ENCODE results near the gene KNDC1. TPM values are rescaled to one million over a fixed set of nuclear protein-coding genes. Genes with fewer than 3 reads are reported as not detected.
"Not testable (repeated sequence)": the region's sequence is repeated elsewhere in the genome, so short reads cannot be mapped to it uniquely, and the experiment has no call there.

KNDC1 gene
- total RNA-seq, 1 donor from 2014 or later: 4.8 TPM

DNA sequence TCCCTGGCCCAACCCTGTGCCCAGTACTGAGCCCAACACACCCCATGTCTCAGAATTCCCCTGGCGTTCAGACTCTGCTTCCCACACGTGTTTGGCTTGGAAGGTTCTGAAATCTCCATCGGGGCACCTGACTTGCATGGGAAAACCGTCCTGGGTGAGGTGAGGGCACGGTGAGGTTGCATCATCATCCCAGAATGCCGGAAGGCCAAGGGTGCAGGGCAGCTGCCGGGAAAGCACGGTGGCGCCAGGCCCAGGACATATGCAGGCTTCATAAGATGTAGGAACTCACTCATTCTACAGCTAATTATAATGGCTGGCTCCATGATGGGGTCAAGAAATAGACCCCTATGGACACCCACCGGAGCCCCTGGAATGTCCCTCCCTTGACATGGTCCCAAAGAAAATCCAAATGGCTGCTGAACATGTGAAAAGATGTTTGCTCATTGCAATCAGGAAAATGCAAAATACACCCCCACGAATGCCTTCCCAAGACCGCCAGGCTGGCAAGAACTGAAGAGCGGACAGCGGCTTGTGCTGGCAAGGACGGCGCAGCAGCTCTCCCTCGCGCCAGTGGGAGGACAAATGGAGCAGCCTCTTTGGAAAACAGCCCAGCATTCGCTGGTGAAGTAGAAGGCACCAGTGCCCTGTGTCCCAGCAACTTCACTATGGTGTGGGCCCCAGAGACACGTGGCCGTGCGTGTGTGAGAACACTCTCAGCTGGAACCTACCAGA is 2.3 kb downstream of the KNDC1 start:
- no peak for DNase-seq (ENCODE audit: low spot score)

DNA sequence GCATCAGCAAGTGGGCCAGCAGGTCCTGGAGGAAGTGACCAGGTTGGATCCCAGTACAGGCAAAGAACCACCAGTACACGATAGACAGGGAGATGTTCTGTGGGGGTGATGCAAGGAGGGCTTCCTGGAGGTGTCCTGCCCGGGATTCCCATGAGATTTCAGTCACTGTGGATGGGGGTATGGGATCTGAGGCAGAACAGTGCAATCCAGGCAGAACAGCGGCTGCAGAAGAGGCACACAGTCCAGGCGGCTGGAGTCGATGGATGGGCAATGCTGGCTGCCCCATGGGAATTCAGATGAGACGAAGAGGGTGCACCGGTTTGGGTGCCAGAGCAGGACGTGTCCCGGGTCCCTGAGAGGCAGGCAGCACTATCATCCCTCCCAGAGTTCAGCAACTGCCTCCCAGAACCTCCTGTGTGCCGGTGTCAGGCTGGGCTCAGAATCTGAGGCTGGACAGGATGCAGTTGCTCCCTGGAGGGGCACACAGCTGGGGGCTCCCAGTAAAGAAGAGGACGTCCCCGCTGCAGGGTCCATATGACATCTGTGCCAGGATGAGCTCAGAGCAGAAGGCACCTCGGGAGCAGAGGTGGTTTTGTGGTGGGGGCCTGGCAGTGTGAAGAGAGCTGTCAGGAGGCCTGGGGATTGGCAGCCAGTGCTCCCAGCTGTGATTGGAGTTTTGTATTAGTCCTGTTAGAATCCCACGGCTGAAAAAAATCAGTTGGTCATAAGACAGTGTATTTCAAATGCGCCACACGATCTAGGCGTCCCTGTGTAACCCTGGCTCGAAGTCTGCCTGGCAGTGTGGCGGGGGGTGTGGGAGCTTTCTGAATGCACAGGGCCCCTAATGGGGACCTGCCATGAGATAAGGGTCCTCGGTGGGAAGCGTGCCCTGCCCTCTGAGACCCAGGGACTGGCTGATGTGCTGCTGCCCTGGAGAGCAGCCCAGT is 3.2 kb downstream of the KNDC1 start:
- DNase-seq (ENCODE audit: low spot score): no peak

DNA sequence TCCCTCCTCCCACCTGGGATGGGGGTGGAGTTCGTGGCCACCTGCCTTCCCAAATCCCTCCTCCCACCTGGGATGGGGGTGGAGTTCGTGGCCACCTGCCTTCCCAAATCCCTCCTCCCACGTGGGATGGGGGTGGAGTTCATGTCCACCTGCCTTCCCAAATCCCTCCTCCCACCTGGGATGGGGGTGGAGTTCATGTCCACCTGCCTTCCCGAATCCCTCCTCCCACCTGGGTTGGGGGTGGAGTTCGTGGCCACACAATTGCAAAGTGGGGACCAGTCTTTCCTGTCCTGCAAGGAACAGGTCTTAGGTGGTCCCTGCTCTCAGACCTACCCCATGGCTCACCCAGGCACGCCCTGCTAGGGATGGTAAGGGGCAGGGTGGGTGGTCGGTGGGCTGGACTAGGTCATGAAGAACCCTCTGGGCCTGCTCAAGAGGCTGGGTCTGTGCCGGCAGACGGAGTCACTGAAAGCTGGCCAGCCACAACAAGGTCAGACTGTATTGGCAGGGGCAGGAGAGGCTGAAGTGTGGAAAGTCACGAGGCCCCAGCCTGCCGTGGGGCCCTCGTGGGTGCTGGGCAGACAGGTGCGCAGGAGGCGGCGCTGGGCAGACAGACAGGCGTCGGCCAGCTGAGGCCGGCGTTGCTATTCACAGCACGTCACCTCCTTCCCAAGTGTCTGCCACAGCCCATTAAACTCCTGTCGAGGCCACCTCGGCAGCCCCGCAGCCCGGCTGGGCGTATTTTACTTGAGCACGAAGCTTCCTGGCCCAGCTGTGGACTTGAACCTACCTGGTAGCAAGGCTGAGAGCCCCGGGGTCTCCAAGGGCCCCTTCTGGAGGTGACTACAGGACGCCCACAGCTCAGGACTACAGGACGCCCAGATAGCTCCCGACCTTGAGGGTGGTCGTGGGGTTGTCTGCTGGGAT is 4.1 kb downstream of the KNDC1 start:
- no peak for DNase-seq (ENCODE audit: low spot score)

DNA sequence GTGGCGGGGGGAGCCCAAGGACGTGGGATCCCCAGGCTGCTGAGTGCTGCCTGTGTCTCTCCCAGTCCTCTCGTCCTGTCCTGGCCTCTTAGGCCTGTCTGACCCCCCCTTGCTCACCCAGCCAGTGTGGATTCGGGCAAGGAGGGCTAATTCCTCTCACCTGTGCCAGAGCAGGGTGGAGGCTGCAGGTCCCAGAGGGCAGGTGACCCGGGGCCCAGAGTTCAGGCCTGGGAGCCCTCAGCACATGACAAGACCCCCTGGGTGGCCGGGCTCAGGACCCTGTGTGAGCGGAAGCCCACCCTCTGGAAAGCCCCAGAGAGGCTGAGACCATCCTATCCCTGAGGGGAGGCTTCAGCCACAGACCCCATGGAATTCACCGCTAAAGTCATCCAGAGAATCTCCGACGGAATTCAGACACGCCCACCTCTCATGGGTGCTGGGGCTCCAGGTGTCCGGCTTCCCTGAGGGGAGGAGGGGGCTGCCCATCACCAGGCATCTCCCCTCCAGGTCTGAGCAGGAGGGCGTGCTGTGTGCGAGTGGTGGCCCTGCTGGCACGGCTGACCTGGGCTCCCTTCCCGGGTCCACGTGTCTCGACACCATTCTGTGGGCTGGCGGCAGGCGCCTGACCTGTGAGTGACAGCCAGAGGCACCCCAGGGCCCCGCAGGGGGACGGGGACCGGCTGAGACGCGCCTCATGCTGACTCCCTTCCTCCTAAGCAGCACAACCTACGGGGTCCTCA is 5.0 kb downstream of the KNDC1 start:
- no peak for DNase-seq (ENCODE audit: low spot score)

DNA sequence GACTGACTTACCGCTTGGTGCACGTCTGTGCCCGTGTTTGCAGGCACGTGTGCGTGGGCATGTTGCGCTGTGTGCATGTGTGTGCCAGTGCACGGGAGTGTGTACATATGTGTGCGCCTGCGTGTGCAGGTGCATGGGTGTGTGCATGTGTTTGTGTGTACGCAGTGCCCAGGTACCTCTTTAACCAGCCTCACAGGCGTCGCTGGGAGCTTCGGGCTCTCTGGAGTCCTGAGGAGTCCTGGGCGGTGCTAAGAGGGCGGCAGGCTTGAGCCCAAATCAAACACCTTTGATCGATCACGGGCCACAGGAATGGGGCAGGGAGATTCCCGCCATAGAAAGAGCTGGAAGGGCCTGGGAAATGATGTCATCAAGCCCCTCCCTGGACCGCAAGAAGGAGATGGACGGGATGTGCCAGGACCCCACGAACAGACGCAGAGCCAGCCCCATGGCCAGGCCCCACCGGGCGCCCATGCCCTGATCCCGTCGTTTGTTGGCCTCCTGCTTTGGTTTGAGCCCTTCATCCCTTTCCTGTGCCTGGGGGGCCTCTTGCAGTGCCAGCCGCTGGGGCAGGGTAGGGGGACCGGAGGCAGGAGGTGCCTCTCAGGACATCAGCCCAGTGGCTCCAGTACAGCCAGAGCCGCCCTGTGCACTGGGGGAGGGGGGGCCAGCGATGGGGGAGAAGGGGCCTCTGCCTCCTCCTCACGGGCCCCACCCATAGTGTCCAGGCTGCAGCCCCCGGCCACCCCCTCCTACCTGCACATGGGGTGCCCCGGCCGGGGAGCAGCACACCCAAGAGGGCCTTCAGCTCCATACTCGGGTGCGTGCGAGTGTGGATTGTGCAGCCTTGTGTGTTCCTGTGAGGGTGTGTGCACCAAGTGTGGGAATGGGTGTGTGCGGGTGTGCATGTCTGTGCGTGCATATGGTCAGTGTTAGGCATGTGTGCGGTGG is 5.8 kb downstream of the KNDC1 start:
- DNase-seq (ENCODE audit: low spot score): no peak

DNA sequence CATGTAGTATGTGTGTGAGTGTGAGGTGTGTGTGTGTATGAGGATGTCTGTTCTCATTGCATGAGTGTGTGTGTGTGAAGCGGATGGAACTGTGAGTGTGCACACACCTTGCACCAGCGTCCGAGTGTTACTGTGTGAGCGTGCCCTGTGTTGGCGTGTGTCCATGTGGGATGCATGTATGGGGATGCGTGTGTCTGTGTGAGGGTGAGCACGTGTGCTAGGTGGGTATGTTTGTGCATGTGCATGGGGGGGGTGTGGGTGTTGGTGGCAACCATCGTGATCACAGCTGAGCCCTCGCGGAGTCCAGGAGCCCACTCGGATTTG is 6.4 kb downstream of the KNDC1 start:
- DNase-seq (ENCODE audit: low spot score): no peak

DNA sequence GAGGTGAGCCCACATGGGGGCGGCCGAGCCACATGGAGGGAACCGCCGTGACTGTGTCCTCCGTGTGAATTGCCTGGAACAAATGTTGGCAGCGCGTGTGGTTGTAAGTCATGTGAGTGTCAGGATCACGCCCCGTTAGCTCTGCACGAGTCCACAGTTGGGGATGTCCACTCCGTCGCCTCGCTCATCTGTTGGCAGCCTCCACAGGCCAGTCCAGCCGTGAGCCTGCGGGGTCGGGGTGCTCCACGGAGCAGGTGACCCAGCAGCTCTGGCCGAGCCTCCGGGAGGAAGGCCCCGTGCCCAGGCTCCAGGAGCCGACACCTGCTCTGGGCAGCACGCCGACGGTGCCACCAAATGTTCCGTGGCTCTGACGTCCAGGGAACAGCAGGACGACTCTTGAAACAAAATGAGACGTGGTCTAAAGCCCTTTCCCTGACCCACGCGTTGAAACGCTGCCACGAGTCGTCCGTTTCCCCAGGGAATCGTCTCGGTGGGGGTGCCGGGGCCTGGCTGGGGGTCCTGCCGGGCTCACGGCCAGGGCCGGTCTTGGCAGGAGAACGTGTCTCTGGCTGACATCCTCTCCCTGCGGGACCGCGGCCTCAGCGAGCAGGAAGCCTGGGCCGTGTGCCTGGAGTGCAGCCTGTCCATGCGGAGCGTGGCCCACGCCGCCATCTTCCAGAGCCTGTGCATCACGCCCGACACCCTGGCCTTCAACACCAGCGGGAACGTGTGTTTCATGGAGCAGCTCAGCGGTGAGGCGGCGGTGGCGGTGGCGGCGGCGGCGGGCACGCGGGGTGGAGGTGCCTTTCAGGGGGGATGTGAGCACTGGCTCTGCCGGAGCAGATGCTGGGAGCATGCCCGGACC is 7.0 kb downstream of the KNDC1 start:
- no peak for DNase-seq (ENCODE audit: low spot score)

DNA sequence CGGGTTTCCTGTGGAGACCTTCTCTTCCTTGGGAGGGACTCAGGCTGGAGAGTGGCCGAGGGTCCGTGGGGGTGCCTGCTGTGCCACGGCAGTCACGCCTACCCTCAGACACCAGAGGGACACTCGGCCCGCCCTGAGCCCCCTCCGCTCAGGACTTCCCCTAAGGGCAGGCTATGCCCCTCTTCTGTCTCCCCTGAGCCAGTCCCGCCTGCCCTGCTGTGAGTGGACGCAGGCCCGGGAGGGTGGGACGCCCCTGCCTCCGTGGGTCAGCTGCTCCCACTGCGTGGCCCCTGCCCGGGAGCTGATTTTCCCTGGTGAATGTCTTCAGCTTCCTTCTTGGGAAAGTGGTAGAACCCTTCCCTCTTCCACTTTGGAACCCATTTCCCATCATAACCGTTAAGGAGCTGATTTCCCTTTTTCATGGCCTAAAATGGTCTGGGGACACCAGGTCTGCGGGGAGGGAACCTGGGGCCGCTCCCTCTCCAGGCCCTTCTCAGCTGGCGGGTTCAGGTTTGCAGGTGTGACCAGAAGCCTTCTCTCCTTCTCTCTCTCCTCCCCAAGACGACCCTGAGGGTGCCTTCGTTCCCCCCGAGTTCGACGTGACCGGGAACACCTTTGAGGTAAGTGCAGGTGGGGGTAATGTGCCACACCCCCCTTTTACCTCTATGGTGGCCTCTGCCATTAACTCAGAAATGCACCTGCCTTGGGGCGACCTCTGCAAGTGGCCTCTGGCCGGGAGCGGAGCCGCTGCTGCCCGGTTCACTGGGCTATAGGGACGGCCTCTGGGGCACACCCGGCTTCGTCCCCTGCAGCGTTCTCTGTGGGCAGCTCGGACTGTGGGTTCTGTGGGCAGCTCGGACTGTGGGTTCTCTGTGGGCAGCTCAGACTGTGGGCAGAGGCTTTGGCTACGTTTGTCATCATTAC is 7.9 kb downstream of the KNDC1 start:
- no peak for DNase-seq (ENCODE audit: low spot score)

DNA sequence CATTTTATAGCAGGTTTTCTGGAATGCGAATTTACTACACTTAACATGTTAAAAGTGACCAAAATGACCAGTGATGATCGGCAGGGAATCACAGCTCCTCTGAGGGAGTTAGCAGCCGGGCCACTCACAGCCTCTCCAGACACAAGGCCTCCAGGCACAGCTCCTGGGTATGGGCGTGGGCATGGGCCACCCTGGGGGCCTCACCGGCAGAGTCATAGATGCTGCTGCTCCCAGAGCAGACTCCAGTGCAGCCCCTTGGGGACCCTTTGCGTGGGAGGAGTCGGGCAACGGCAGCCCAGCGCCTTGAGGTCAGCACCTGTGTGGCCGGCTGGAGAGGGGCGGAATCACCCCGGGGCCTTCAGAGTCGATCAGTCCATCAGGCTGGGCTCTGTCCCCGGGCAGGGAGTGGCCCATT is 8.6 kb downstream of the KNDC1 start:
- DNase-seq (ENCODE audit: low spot score): no peak

DNA sequence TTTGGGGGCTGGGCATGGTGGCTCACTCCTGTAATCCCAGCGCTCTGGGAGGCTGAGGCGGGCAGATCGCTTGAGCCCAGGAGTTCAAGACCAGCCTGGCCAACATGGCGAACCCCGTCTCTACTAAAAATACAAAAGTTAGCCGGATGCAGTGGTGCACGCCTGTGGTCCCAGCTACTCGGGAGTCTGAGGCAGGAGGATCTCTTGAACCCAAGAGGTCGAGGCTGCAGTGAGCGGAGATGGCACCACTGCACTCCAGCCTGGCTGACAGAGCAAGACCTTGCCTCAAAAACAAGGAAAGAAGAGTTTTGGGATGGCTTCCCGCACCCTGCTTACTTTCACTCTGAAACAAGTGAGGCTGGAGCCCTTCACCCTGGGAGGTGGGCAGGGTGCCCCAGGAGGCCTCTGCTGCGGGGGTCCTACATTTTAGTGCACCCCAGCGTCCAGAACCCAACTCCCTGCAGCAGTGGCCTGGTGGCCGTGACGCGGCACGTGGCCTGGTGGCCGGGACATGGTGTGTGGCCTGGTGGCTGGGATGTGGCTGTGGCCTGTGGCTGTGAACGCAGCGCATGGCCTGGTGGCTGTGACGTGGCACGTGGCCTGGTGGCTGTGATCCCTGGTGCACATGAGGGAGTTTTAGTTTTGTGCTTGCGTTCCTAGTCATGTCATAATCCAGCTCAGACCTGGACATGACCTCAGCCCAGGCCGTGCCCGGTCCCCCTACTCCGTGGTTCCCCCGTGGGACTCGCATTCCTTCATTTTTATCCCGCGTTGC is 9.3 kb downstream of the KNDC1 start:
- DNase-seq (ENCODE audit: low spot score): no peak

DNA sequence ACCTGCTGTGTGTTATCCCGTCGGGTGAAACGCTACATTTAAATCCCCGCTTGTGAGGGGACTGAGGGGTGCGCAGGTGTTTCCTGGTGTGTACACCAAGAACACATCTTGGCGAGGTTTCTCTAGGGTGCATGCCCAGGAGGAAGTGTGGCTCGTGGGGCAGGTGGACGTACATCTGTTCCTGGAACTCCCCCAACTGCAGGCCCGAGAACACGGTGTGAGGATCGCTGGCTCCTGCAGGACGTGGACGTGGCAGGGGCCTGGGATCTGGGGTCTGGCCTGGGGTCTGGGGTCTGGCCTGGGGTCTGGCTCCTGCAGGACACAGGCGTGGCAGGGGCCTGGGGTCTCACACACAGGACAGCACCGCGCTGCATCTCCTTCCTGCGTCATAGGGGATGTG is 10.1 kb downstream of the KNDC1 start:
- DNase-seq (ENCODE audit: low spot score): no peak

DNA sequence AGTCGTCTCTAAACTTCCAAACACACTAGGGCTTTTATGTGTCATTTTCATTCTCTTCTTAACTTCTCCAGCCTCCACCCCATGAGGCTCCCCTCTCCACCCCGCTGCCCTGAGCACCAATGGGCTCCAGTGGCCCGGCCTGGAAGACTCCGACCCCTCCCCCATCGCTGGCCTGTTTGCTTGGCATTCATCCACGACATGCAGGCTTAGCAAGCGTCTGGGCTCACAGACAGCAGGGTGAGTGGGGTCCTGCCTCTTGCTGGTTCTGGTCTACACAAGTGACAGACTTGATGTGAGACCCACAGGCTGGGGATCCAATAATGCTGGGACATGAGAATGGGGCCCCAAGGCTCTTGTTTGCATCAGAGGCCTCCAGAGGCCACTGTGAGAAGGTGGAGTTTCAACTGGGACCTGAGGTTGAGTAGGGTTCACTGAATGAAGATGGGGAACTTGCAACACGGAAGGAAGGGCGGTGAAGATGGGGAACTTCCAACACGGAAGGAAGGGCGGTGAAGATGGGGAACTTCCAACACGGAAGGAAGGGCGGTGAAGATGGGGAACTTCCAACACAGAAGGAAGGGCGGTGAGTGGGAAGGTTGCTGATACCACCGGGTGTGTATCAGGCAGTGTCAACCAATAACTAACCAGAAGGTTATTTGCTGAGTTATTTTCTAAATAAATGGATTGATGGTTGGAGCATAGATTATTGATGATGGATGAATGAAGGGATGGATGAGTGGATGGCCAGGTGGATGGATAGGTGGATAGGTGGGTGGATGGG is 14.0 kb downstream of the KNDC1 start:
- DNase-seq (ENCODE audit: low spot score): no peak

DNA sequence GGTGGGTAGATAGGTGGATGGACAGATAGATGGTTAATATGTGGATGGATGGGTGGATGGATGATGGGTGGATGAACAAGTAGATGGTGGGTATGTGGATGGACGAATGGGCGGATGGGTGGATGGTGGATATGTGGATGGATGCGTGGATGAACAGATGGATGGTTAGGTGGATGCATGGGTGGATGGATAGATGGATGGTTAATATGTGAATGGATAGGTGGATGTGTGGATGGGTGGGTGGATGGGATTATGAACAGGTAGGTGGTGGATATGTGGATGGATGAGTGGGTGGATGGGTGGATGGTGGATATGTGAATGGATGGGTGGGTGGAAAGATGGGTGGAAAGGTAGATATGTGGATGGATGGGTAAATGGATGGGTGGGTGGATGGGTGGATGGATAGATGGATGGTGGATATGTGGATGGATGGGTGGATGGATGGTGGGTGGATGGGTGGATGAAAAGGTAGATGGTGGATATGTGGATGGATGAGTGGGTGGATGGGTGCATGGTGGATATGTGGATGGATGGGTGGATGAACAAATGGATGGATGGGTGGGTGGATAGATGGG is 14.8 kb downstream of the KNDC1 start:
- no peak for DNase-seq (ENCODE audit: low spot score)

DNA sequence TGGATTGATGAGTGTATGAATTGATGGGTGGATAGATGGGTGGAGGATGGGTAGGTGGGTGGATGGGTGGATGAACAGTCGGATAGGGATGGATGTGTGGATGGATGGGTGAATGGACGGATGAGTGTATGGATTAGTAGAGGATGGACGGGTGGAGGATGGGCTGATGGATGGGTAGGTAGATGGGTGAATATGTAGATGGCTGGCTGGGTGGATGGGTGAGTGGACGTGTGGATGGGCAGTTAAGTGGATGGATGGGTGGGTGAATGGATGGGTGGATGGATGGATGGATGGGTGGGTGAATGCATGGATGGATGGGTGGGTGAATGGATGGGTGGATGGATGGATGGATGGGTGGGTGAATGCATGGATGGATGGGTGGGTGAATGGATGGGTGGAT is 15.6 kb downstream of the KNDC1 start:
- DNase-seq (ENCODE audit: low spot score): not testable (repeated sequence)

DNA sequence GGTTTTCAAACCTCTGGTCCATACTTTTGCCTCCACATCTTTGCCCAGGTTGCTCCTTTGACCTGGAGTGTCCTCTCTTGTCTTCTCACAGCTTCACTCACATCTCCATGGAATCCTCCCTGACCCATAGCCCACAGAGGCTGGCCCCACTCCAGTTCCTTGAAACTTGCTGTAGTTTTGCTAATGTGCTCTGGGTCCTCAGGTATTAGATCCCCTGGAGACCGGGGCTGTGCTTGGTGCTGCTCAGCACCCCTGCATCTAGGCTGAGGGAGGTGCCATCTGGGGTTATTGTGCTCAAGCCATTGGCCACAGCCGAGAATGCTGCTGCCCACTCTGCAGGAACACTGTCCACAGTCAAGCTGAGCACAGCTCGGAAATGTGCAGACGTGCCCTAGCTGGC is 16.5 kb downstream of the KNDC1 start:
- no peak for DNase-seq (ENCODE audit: low spot score)
